GM23338 (cell line): ENCODE data around the gene TESK2. TPM values are rescaled to one million over a fixed set of nuclear protein-coding genes. Genes with fewer than 3 reads are reported as not detected.

ENCODE experiments used
- ATAC-seq: fragments of 200-7000 bp; cut with Tn5 transposase; 3 replicates; pipeline ENCODE4 v1.9.1; 2020
- DNase-seq: peaks from one replicate; pipeline ENCODE4 v3.0.0-alpha.2; 2015; ENCODE audit warnings: low spot score
- H2AFZ ChIP-seq: fragments of 200-600 bp; sonication (generic); 2 replicates; pipeline ENCODE4 v1.8.0; 2016; ENCODE audit warnings: antibody characterized with exemption, mild to moderate bottlenecking, moderate library complexity
- H3F3A ChIP-seq: fragments of 200-600 bp; sonication (generic); replicated peaks from 2 replicates; pipeline ENCODE4 v1.8.0; 2017; ENCODE audit warnings: antibody characterized with exemption, mixed run types, low read depth
- H3K27ac ChIP-seq: fragments of 200-600 bp; sonication (generic); 2 replicates; pipeline ENCODE4 v1.6.1; 2016; ENCODE audit warnings: low read depth
- H3K27me3 ChIP-seq: fragments of 200-600 bp; sonication (generic); 2 replicates; pipeline ENCODE4 v1.8.0; 2016; ENCODE audit warnings: mild to moderate bottlenecking, mixed run types, moderate library complexity; ENCODE audit not compliant: insufficient read depth
- H3K36me3 ChIP-seq: fragments of 200-600 bp; sonication (generic); 2 replicates; pipeline ENCODE4 v1.8.0; 2016; ENCODE audit warnings: mild to moderate bottlenecking; ENCODE audit not compliant: insufficient read depth
- H3K4me1 ChIP-seq: fragments of 200-600 bp; sonication (generic); 2 replicates; pipeline ENCODE4 v1.8.0; 2016; ENCODE audit warnings: mild to moderate bottlenecking, moderate library complexity; ENCODE audit not compliant: insufficient read depth
- H3K4me2 ChIP-seq: fragments of 200-600 bp; sonication (generic); 2 replicates; pipeline ENCODE4 v1.7.1; 2017; ENCODE audit warnings: mixed run types
- H3K4me3 ChIP-seq: fragments of 200-600 bp; sonication (generic); 2 replicates; pipeline ENCODE4 v1.6.1; 2016; ENCODE audit warnings: mixed run types
- H3K79me2 ChIP-seq: fragments of 200-600 bp; sonication (generic); replicated peaks from 2 replicates; pipeline ENCODE4 v1.8.0; 2017; ENCODE audit warnings: mild to moderate bottlenecking; ENCODE audit not compliant: insufficient read depth
- H3K9me2 ChIP-seq: fragments of 200-600 bp; sonication (generic); 2 replicates; pipeline ENCODE4 v1.8.0; 2017; ENCODE audit not compliant: insufficient read depth
- H4K20me1 ChIP-seq: fragments of 200-600 bp; sonication (generic); replicated peaks from 2 replicates; pipeline ENCODE4 v1.8.0; 2017; ENCODE audit warnings: mild to moderate bottlenecking; ENCODE audit not compliant: insufficient read depth
- H3K27ac Mint-ChIP-seq: 2 replicates; pipeline ENCODE4 v1.8.0; 2020; ENCODE audit warnings: inconsistent platforms, mild to moderate bottlenecking, moderate library complexity, mixed read lengths
- H3K27me3 Mint-ChIP-seq: 3 replicates; pipeline ENCODE4 v1.8.0; 2022; ENCODE audit warnings: low read depth, mild to moderate bottlenecking, moderate library complexity, mixed read lengths, inconsistent platforms; ENCODE audit not compliant: insufficient read depth, poor library complexity
- H3K36me3 Mint-ChIP-seq: 3 replicates; pipeline ENCODE4 v1.8.0; 2021; ENCODE audit warnings: low read depth, mild to moderate bottlenecking, inconsistent platforms, moderate library complexity, mixed read lengths
- H3K4me1 Mint-ChIP-seq: 3 replicates; pipeline ENCODE4 v1.8.0; 2020; ENCODE audit warnings: mild to moderate bottlenecking, inconsistent platforms, mixed read lengths
- H3K4me3 Mint-ChIP-seq: 3 replicates; pipeline ENCODE4 v1.8.0; 2021; ENCODE audit warnings: moderate library complexity, mild to moderate bottlenecking, inconsistent platforms, mixed read lengths
- H3K9me3 Mint-ChIP-seq: 3 replicates; pipeline ENCODE4 v1.8.0; 2020; ENCODE audit warnings: moderate library complexity, mild to moderate bottlenecking, inconsistent platforms, mixed read lengths
- EZH2 ChIP-seq: fragments of 200-600 bp; sonication (generic); IDR thresholded peaks from one replicate; pipeline ENCODE4 v1.8.0; 2017; ENCODE audit warnings: antibody characterized with exemption, mild to moderate bottlenecking, low read depth; ENCODE audit not compliant: unreplicated experiment
- EZH2phosphoT487 ChIP-seq: fragments of 200-600 bp; sonication (generic); IDR thresholded peaks from one replicate; pipeline ENCODE4 v1.8.1; 2018; ENCODE audit warnings: antibody characterized with exemption; ENCODE audit not compliant: unreplicated experiment
- JUNB ChIP-seq: IDR thresholded peaks from one replicate; pipeline ENCODE4 v1.6.1; 2016; ENCODE audit warnings: antibody characterized with exemption; ENCODE audit not compliant: unreplicated experiment
- POLR2AphosphoS5 ChIP-seq: IDR thresholded peaks from 2 replicates; pipeline ENCODE4 v1.6.1; 2016; ENCODE audit warnings: antibody characterized with exemption, low read depth
- STAT1 ChIP-seq: IDR thresholded peaks from one replicate; pipeline ENCODE4 v1.6.1; 2016; ENCODE audit warnings: antibody characterized with exemption; ENCODE audit not compliant: unreplicated experiment
- ZNF114 ChIP-seq: fragments of 250-450 bp; sonication (Bioruptor Pico); IDR thresholded peaks from 2 replicates; pipeline ENCODE4 v1.5.0; 2020; ENCODE audit warnings: mild to moderate bottlenecking, moderate library complexity
- ZNF331 ChIP-seq: fragments of 250-450 bp; sonication (Bioruptor Pico); IDR thresholded peaks from 2 replicates; pipeline ENCODE4 v1.5.0; 2020; ENCODE audit warnings: low read depth, mild to moderate bottlenecking, moderate library complexity
- polyA plus RNA-seq: library from polyadenylated mRNA; unstranded; fragments of >200 nt; fragmentation: Nextera tagmentation; extraction: Ambion mirVana; gene quantifications from 2 replicates; pipeline ENCODE4 v1.2.1, GENCODE V29; 2016
- total RNA-seq: library from RNA; depleted of rRNA; stranded (reverse); fragments of >200 nt; shearing (Covaris generic); gene quantifications from 2 replicates; pipeline ENCODE4 v1.2.3, GENCODE V29; 2014
- TF ChIP-seq, protein P1 (sequence below), 2 experiments: fragments of 200-600 bp in 1 of 2; sonication (generic) in 1 of 2; conservative IDR thresholded peaks; 2 replicates each; pipeline versions ENCODE4 v1.5.1 to v1.6.1; 2016 to 2017; ENCODE audit warnings: antibody characterized with exemption in 2 of 2, low read depth in 2 of 2, mild to moderate bottlenecking in 2 of 2, moderate library complexity in 1 of 2
- TF ChIP-seq, protein P2 (sequence below): IDR thresholded peaks from 2 replicates; pipeline ENCODE4 v1.6.1; 2016; ENCODE audit warnings: antibody characterized with exemption

TESK2 gene
- total and polyA plus RNA-seq, 2 experiments from 2014 or later, result 5.2 to 14.0 TPM

DNA sequence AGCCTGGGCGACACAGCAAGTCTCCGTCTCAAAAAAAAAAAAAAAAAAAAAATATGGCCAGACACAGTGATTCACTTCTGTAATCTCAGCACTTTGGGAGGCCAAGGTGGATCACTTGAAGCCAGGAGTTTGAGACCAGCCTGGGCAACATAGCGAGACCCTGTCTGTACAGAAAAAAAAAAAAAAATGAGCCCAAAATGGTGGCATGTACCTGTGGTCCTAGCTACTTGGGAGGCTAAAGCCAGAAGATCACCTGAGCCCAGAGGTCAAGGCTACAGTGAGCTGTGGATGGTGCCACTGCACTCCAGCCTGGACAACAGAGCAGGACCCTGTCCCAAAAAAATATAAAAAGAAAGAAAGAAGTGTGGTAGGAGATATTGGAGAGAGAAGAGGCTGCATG, 1.7 kb upstream of the TESK2 start:
- no peak for ATAC-seq
- TF ChIP-seq EZH2phosphoT487, result no peak
- TF ChIP-seq ZNF114 (CRISPR knock-in tag), result no peak
- TF ChIP-seq, protein P1, sequence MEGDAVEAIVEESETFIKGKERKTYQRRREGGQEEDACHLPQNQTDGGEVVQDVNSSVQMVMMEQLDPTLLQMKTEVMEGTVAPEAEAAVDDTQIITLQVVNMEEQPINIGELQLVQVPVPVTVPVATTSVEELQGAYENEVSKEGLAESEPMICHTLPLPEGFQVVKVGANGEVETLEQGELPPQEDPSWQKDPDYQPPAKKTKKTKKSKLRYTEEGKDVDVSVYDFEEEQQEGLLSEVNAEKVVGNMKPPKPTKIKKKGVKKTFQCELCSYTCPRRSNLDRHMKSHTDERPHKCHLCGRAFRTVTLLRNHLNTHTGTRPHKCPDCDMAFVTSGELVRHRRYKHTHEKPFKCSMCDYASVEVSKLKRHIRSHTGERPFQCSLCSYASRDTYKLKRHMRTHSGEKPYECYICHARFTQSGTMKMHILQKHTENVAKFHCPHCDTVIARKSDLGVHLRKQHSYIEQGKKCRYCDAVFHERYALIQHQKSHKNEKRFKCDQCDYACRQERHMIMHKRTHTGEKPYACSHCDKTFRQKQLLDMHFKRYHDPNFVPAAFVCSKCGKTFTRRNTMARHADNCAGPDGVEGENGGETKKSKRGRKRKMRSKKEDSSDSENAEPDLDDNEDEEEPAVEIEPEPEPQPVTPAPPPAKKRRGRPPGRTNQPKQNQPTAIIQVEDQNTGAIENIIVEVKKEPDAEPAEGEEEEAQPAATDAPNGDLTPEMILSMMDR (conservative IDR thresholded peaks at IDR 0.05; ENCODE audit: low read depth in 2 of 2), result no peak
- TF ChIP-seq STAT1, result no peak
- no peak for TF ChIP-seq POLR2AphosphoS5
- TF ChIP-seq, protein P2, sequence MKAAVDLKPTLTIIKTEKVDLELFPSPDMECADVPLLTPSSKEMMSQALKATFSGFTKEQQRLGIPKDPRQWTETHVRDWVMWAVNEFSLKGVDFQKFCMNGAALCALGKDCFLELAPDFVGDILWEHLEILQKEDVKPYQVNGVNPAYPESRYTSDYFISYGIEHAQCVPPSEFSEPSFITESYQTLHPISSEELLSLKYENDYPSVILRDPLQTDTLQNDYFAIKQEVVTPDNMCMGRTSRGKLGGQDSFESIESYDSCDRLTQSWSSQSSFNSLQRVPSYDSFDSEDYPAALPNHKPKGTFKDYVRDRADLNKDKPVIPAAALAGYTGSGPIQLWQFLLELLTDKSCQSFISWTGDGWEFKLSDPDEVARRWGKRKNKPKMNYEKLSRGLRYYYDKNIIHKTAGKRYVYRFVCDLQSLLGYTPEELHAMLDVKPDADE, result no peak
- peaks cover 3% of the 10 kb centered on the region; the same call in 1 of the 2 replicates for H3F3A ChIP-seq
- no peak overlapping the region for H3K4me2 ChIP-seq
- no peak for DNase-seq
- no peaks in the 10 kb centered on the region for H3K36me3 ChIP-seq
- Mint-ChIP-seq H3K9me3 (peaks cover 11% of the 10 kb centered on the region), H3K27me3 (peaks cover 2% of the 10 kb centered on the region), H3K4me3 (no peak overlapping the region), H3K27ac (no peak overlapping the region), H3K4me1 (peaks cover 5% of the 10 kb centered on the region; the same call in 2 of the 3 replicates), H3K36me3 (peaks cover 13% of the 10 kb centered on the region)
- no peak overlapping the region for H2AFZ ChIP-seq
- H3K9me2 ChIP-seq, result no peaks in the 10 kb centered on the region
- peaks cover 8% of the 10 kb centered on the region; the same call in 1 of the 2 replicates for H3K27me3 ChIP-seq
- H3K4me3 ChIP-seq, result no peak overlapping the region
- H4K20me1 ChIP-seq, result 0 out of 2 replicates have a peak, but pooled peaks cover 3% of the 10 kb centered on the region
- peaks cover 16% of the 10 kb centered on the region for H3K79me2 ChIP-seq
- no peak overlapping the region for H3K27ac ChIP-seq
- peaks cover 7% of the 10 kb centered on the region; the same call in 1 of the 2 replicates for H3K4me1 ChIP-seq

DNA sequence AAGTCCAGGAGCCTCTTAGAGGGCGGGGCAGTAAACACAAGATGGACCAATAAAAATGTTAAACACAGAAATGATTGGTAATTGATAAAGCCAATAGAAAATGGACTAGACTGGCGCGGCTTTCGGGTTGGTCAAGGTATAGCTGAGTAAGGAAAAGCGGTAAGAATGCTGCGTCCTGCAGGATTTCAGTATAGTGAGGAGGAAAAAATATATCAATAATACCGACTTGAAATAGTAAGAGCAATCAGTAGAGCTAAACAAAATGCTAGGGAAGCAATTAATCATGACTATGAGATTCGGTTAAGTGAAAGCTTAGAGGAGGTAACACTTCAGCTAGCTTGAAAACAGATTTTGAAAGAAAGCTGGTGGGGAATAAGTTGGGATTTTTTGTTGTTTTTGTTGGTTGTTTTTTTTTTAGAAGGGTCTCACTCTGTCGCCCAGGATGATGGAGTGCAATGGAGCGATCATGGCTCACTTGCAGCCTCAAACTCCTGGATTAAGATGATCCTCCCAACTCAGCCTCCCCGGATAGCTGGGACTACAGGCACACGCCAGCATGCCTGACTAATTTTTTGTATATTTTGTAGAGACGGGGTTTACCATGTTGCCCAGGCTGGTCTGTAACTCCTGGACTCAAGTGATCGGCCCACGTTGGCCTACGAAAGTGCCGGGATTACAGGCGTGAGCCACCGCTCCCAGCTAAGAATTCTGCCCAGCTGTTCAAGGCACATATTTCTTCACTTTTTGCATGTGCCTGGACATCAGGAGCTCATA, 711 bp upstream of the TESK2 start:
- H3K27me3 ChIP-seq, result peaks cover 8% of the 10 kb centered on the region; the same call in 1 of the 2 replicates
- H3F3A ChIP-seq, result peaks cover 3% of the 10 kb centered on the region; the same call in 1 of the 2 replicates
- H3K9me2 ChIP-seq, result no peaks in the 10 kb centered on the region
- H3K36me3 ChIP-seq, result no peaks in the 10 kb centered on the region
- Mint-ChIP-seq H3K9me3 (peaks cover 6% of the 10 kb centered on the region; the same call in 2 of the 3 replicates), H3K27me3 (peaks cover 2% of the 10 kb centered on the region), H3K4me3 (no peak overlapping the region), H3K4me1 (peaks cover 5% of the 10 kb centered on the region; the same call in 2 of the 3 replicates), H3K27ac (no peak overlapping the region), H3K36me3 (peaks cover 9% of the 10 kb centered on the region)
- H3K27ac ChIP-seq, result peak overlapping the region; percentile 24; the same call in 1 of the 2 replicates
- ATAC-seq (no peak), DNase-seq (peak; percentile 19)
- H3K4me1 ChIP-seq, result peaks cover 7% of the 10 kb centered on the region; the same call in 1 of the 2 replicates
- H2AFZ ChIP-seq, result no peak overlapping the region
- H3K79me2 ChIP-seq, result peaks cover 26% of the 10 kb centered on the region
- H4K20me1 ChIP-seq, result 0 out of 2 replicates have a peak, but pooled peaks cover 3% of the 10 kb centered on the region
- H3K4me3 ChIP-seq, result peak overlapping the region; percentile 35
- peak overlapping the region; percentile 31; the same call in 1 of the 2 replicates for H3K4me2 ChIP-seq
- TF ChIP-seq, protein P1 (conservative IDR thresholded peaks at IDR 0.05; ENCODE audit: low read depth in 2 of 2), result no peak
- TF ChIP-seq EZH2phosphoT487, result no peak
- TF ChIP-seq JUNB, result no peak
- no peak for TF ChIP-seq ZNF114 (CRISPR knock-in tag)
- TF ChIP-seq EZH2, result no peak
- TF ChIP-seq ZNF331, result no peak
- TF ChIP-seq, protein P2, result no peak
